GM19463 (cell line): ENCODE results near the gene AUTS2.

Experiments used
- ATAC-seq: cut with Tn5 transposase; IDR thresholded peaks from one replicate; pipeline ENCODE4 v1.9.1; 2021; ENCODE audit warnings: mild to moderate bottlenecking, moderate library complexity; ENCODE audit not compliant: unreplicated experiment

The AUTS2 gene

DNA sequence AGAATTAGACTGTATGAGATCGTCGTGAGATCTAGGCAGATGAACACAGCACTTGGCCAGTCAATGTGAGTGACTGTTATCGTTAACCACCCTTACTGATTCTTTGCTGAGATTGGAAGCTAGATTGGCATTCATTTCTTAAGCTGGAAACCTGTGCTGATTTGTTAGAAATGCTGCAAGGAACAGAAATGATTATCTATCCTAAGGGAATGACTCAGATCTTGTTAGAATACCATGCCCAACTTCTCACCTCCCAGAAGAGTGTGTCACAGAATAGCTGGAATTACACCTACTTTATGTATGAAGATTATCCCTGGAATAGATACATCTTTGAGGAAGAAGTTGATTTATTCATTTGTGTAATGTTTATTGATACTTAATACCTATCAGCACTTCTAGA is 275.2 kb downstream of the AUTS2 start:
- ATAC-seq = no peak

DNA sequence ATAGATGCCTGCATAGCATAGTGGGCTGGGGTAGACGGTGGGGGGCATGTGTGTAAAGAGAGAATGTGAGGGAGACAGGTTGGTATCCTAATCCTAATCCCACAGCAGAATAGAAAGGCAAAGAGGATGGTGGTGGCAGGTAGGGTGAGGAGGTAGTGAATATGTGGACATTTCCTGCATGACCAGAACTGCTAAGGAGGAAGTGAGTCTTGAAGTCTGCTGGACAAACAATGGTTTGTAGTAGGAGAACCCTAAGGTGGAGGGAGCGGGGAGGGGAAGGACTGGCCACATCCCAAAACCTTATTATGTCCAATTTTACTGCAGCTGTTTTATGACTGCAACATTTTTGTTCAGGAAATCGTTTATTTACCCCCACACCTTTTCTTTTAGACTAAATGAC is 279.7 kb downstream of the AUTS2 start:
- ATAC-seq = no peak

GRCh38 chr7:69878591-69878990 is 280.3 kb downstream of the AUTS2 start:
- no peak for ATAC-seq

DNA sequence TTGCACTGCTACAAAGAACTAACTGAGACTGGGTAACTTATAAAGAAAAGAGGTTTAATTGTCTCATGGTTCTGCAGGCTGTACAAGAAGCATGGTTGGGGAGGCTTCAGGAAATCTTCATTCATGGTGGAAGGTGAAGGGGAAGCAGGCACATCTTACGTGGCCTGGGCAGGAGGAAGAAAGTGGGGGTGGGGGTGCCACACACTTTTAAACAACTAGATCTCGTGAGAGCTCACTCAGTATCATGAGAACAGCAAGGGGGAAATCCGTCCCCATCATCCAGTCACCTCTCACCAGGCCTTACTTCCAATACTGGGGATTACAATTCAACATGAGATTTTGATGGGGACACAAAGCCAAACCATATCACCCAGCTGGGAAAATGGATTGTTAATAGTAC is 281.7 kb downstream of the AUTS2 start:
- no peak for ATAC-seq

GRCh38 chr7:69880840-69881239 is 282.6 kb downstream of the AUTS2 start:
- ATAC-seq = no peak

DNA sequence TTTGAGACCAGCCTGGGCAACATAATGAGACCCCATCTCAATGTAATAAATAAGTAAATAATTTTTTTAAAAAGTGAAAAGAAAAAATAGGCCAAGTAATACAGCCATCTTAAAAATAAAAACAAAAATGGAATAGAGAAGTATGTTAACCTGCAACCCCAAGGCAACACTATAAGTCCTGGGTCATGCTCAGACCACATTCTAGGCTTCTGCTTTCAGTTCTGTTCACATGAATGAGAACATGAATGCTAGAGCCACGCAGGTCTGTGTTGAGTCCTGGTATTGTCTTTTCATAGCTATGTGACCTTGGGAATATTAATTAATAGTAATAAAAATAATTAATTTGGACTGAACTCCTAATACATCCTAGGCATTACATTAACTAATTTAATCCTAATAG is 284.0 kb downstream of the AUTS2 start:
- ATAC-seq = no peak

- no peak for ATAC-seq
Observed at GRCh38 chr7:69883399-69883891, 285.2 kb downstream of the AUTS2 start.

- no peak for ATAC-seq
Observed at GRCh38 chr7:69885431-69885830, 287.2 kb downstream of the AUTS2 start.

- peak; percentile 63 for ATAC-seq
Observed at GRCh38 chr7:69889338-69889975, 291.2 kb downstream of the AUTS2 start.

DNA sequence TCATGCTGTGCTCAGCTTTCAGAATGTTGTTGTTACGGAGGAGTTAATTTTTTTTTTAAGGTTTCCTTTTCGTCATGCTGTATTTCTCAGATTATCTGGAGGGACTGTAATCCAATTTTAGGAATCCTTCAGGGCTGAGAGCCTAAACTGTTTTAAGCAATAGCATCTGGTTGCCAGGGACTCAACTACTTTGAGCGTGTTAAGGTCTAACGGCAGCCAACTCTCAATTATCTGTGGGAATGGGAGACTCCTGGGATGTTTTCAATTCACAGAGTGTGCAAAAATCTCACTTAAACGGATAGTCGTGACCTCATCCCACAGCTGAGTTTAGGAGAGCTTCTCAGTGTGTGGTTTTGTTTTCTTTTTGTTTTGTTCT is 291.7 kb downstream of the AUTS2 start:
- ATAC-seq = no peak

- ATAC-seq = no peak
Observed at GRCh38 chr7:69892790-69893189, 294.5 kb downstream of the AUTS2 start.

GRCh38 chr7:69893906-69894305 is 295.6 kb downstream of the AUTS2 start:
- ATAC-seq = no peak

DNA sequence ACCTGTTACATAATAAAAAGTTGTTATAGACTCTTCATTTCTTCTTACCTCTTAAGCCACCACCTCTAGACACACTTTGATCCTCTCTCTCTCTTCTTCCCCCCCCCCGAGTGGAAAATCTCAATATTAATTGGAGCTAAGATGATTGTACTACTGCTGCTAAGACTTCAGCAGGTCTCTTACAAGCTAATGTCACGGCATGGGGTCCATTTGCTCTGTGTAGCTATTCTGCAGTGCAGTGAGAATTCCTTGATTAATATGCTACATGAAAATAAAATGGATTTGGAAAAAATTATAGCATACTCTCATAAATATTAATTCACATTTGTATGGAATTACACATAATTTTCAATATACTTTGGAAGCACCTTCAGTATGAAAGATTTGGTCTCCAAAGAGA is 297.2 kb downstream of the AUTS2 start:
- ATAC-seq = no peak

DNA sequence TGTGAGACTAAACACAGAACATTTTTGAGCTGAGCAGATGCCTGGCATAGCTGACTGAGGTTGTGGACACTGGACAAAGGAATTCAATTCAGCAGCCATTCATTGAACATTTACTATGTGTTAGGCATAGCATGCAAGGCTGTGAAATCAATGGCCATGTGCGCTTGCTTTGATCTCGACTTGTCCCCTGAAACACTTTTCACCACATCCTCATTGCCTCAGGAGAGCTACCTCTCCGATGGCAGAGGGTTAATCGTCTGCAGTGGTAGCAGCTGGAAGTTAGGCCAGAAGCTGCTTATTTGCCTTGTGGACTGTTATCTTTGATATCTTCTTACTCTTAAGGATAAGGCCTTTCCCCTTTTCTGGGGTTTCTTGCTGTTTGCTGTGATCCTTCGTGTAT is 297.8 kb downstream of the AUTS2 start:
- ATAC-seq = no peak

- ATAC-seq = no peak
Observed at GRCh38 chr7:69898189-69898588, 299.9 kb downstream of the AUTS2 start.

GRCh38 chr7:69903410-69903809 is 305.1 kb downstream of the AUTS2 start:
- no peak for ATAC-seq

DNA sequence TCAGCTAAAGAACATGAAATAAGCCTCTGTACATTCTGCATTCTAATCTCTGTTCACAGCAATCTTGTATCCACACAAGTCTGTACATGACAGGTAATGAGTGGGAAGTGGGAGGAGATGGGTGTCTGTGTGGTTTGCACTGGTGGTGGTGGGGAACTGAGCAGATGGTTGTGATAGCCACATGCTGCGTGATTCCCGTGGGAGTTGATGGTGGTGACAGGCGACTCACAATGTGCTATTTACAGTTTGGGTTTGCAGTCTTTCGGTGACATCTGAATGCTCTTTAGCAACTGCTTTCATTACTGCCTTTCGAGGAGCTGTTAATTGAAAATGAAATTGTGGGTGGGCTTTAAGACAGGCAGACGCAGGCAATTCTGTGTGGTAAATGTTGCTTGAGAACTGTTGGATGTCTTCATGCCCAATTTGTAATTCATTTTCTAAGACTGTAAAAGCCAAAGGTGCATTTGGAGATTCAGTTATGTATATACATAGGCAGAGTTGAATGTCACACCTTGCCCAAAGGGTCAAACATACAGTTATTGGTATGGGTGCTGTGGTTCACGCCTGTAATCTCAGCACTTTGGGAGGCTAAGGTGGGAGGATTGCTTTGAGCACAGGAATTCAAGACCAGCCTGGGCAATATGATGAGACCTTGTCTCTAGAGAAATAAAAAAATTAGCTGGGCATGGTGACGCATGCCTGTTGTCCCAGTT is 308.2 kb downstream of the AUTS2 start:
- peak; percentile 89 for ATAC-seq

DNA sequence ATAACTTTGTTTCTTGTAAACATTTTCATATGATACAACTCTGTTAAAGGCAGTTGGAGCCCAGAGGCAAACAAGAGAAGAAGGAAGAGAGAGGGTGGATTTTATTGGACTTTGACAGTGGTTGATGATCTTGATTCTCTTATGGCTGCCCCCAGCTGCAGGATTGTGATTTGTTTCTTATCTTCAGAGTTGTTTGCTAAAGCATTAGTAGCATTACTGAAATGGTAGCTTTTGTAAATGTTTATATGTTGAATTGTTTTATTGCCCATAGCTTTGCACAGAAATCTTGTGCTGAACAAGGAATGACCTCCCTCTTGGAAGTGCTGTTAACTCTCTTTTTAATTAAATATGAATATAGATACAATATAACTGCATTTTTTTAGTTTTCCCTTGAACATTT is 309.4 kb downstream of the AUTS2 start:
- ATAC-seq = no peak

- ATAC-seq = no peak
Observed at GRCh38 chr7:69908454-69908853, 310.2 kb downstream of the AUTS2 start.

DNA sequence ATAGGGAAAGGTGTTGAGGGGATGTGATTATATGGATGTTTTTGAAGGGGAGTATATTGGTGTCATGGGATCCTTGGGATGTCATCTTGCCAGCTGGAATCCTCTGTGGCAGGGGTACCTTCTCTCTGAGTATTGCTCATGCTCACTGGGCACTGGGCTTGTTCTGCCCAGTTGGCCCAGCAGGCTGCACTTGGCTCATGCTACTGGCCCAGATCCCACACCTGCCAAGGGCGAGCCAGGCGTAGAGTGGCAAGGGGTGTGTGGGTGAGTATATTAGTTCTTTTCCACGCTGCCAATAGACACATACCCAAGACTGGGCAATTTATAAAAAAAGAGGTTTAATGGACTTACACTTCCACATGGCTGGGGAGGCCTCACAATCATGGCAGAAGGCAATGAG is 311.9 kb downstream of the AUTS2 start:
- ATAC-seq = no peak

- no peak for ATAC-seq
Observed at GRCh38 chr7:69911337-69911736, 313.1 kb downstream of the AUTS2 start.

DNA sequence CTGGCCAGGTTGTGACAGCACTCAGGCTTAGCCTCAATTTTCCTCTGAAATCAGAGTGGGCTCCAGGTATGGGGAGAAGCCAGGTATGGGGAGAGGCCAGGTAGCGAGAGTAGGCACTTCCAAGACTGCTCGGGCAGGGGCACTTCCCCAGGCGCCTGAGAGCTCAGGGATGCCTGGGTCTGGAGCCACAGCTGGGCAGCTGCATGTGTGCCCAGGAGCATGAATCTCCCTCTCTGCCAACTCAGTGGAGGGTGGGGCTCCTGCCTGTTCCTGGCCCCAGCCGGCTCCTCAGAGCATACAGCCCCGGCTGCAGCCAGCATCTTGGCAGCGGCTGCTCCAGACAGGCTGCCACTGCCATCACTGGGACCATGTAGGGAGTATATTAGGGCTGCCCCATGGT is 313.9 kb downstream of the AUTS2 start:
- no peak for ATAC-seq

DNA sequence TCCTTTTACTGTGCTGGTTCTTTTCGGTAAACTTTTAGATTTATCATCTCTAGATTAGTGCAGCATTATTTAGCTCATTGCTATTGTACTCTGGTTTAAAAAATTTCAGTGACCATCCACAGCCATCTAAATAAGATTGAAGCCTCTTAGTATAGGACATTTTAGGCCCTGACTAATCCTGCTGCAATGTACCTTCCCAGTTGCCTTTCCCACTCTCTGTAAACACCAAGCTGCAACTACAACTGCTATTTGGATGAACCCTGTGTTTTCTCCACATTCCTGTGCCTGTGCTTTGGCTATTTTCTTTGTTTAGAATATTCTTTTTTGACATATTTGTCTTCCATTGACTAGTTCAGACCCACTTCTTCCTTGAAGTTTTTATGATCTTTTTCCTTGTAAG is 314.6 kb downstream of the AUTS2 start:
- no peak for ATAC-seq
